ENCODE results near the gene PHGDH. TPM values are rescaled to one million over a fixed set of nuclear protein-coding genes. Genes with fewer than 3 reads are reported as not detected.
"Not testable (repeated sequence)": the region's sequence is repeated elsewhere in the genome, so short reads cannot be mapped to it uniquely, and the experiment has no call there.

Gene PHGDH
- total and polyA plus RNA-seq, 8 donors: 2.3 to 45.8 (median 25.6) TPM

DNA sequence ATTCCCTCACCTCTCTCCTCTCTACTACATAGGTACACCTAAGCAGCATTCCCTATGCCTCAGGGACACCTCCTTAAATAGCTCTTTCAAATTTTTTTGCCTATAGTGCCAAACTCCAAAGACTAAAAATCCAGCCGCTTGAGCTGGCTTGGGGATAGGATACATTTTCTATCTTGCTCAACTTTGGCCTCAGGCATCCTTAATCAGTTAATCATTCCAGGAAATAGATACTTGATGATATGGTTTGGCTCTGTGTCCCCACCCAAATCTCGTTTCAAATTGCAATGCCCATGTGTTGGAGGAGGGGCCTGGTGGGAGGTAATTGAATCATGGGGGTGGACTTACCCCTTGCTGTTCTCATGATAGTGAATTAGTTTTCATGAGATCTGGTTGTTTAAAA is 11.4 kb upstream of the PHGDH start:
- Histone ChIP-seq H3K9me3 (peaks cover 0 to 17% (median 9%) of the 10 kb centered on the region in 4 donors), H3K36me3 (no peaks in the 10 kb centered on the region), H3K4me3 (no peak overlapping the region), H3K27me3 (no peaks in the 10 kb centered on the region), H3K4me1 (peaks cover 0 to 4% (median 0%) of the 10 kb centered on the region in 4 donors), H3K27ac (no peak overlapping the region)
- 57 to 72% (median 60%) methylated on average over 2 of the region's 2 CpGs for WGBS, 5 donors
- intact Hi-C loops (cut with DNase I; ENCODE audit: low total_unique reads): no loop called here
- no peak for DNase-seq
- TF ChIP-seq EP300 (IDR thresholded peaks at IDR 0.05) (no peak), CTCF (IDR thresholded peaks at IDR 0.05) (no peak), POLR2A (IDR thresholded peaks at IDR 0.05) (no peak), POLR2AphosphoS5 (IDR thresholded peaks at IDR 0.05) (no peak)

DNA sequence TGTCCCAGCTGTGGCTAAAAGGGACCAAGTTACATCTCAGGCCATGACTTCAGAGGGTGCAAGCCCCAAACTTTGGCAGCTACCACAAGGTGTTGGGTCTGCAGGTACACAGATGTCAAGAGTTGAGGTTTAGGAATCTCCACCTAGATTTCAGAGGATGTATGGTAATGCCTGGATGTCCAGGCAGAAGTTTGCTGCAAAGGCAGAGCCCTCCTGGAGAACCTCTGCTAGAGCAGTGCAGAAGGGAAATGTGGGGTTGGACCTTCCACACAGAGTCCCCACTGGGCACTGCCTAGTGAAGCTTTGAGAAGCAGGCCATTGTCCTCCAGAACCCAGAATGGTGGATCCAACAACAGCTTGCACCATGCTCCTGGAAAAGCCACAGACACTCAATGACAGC is 10.1 kb upstream of the PHGDH start:
- TF ChIP-seq EP300 (IDR thresholded peaks at IDR 0.05): no peak
- TF ChIP-seq POLR2AphosphoS5 (IDR thresholded peaks at IDR 0.05): no peak
- TF ChIP-seq CTCF (IDR thresholded peaks at IDR 0.05): no peak
- no peak for TF ChIP-seq POLR2A (IDR thresholded peaks at IDR 0.05)
- Histone ChIP-seq H3K4me1 (peaks cover 0 to 4% (median 0%) of the 10 kb centered on the region in 4 donors), H3K9me3 (peaks cover 0 to 17% (median 9%) of the 10 kb centered on the region in 4 donors), H3K27me3 (no peaks in the 10 kb centered on the region), H3K4me3 (no peak overlapping the region), H3K27ac (no peak overlapping the region), H3K36me3 (no peaks in the 10 kb centered on the region)
- DNase-seq: no peak
- intact Hi-C loops (cut with DNase I; ENCODE audit: low total_unique reads): no loop called here

- TF ChIP-seq POLR2AphosphoS5 (IDR thresholded peaks at IDR 0.05) (no peak), EP300 (IDR thresholded peaks at IDR 0.05) (no peak), POLR2A (IDR thresholded peaks at IDR 0.05) (no peak)
- Histone ChIP-seq H3K4me1 (no peaks in the 10 kb centered on the region), H3K36me3 (no peaks in the 10 kb centered on the region), H3K27ac (no peak overlapping the region), H3K9me3 (peaks cover 0 to 17% (median 9%) of the 10 kb centered on the region in 4 donors), H3K4me3 (no peak overlapping the region), H3K27me3 (no peaks in the 10 kb centered on the region)
- WGBS, 5 donors: 68 to 95% (median 76%) methylated on average over 2 of the region's 2 CpGs
- intact Hi-C loops (cut with DNase I; ENCODE audit: low total_unique reads): no loop called here
- no peak for DNase-seq
These were observed 9.3 kb upstream of the PHGDH start for GRCh38 chr1:119702384-119702783.

DNA sequence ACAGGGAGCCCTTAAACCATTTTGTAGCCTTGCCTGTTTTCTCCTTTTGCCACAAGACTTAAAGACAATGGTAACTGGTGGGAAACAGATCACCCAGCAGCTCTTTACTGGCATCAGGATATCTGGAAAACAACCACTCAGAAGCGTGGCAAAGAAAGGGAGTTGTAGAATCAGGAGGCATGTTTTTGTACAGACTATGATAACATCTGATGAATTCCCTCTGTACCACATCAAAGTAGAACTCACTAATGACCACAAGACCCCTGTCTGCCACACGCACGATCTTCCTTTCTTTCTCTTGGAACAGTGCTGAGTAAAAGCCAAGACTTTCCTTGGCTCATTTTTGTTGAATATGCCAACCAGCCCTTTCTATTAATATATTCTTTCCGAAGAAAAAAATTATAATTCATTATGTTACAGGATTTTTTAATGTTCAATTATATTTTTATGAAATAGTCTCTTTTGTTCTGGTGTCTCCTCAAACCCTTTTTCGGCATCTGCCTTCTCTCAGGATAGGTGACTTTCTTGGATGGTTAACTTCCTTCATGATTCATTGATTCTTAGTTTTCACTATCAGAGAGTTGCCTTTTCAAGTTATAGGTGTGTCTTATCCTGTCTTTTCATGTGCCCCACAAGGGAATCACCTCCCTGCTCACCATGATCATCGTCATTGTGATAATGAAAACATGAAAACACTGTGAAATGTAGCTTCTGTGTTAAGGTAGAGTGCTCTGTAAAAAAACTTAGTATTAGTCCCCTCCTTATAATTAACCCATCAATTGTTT is 7.9 kb upstream of the PHGDH start:
- Histone ChIP-seq H3K27ac (no peak overlapping the region), H3K4me3 (no peak overlapping the region), H3K9me3 (peaks cover 0 to 17% (median 9%) of the 10 kb centered on the region in 4 donors), H3K27me3 (no peaks in the 10 kb centered on the region), H3K36me3 (no peaks in the 10 kb centered on the region), H3K4me1 (no peaks in the 10 kb centered on the region)
- intact Hi-C loops (cut with DNase I; ENCODE audit: low total_unique reads): no loop called here
- no peak for TF ChIP-seq EP300 (IDR thresholded peaks at IDR 0.05)
- TF ChIP-seq POLR2AphosphoS5 (IDR thresholded peaks at IDR 0.05): no peak
- no peak for TF ChIP-seq CTCF (IDR thresholded peaks at IDR 0.05)
- no peak for TF ChIP-seq POLR2A (IDR thresholded peaks at IDR 0.05)
- no peak for DNase-seq
- WGBS, 5 donors: 79 to 87% (median 85%) methylated on average over 6 of the region's 6 CpGs

- H3K4me1 ChIP-seq; H3K4me3 ChIP-seq; DNase-seq; H3K9me3 ChIP-seq; H3K36me3 ChIP-seq; H3K27me3 ChIP-seq; intact Hi-C loops (cut with DNase I; ENCODE audit: low total_unique reads); H3K27ac ChIP-seq: not testable (repeated sequence)
- 82 to 98% (median 93%) methylated on average over 5 to 6 of the region's 6 CpGs for WGBS, 5 donors
These were observed 5.1 kb upstream of the PHGDH start for GRCh38 chr1:119706599-119706998.

DNA sequence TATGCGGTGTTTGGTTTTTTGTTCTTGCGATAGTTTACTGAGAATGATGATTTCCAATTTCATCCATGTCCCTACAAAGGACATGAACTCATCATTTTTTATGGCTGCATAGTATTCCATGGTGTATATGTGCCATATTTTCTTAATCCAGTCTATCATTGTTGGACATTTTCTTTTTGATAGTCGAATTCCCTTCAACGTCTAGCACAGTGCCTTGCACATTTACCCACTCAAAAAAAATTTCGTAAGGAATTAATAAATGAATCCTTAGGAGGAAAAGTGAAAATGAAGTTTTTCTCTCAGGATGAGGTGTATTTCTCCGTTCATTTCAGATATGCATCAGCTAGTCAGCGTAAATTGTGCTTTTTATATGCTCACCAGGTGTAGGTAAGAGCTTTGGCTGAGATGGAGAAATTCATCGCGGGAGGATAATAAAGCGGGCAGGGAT is 354 bp upstream of the PHGDH start:
- H3K36me3 ChIP-seq; intact Hi-C loops (cut with DNase I; ENCODE audit: low total_unique reads); DNase-seq; H3K9me3 ChIP-seq: not testable (repeated sequence)
- Histone ChIP-seq H3K27me3 (peaks cover 0 to 16% (median 0%) of the 10 kb centered on the region in 3 donors), H3K4me1 (peaks cover 15 to 42% (median 29%) of the 10 kb centered on the region in 4 donors), H3K4me3 (peak overlapping the region; percentile 58 to 76 (median 68)), H3K27ac (peak overlapping the region in 3 of 5 donors; percentile 54 to 87 (median 83))
- 9 to 22% (median 12%) methylated on average over 8 to 10 of the region's 10 CpGs for WGBS, 5 donors
